Lower leg skin (tissue), 4 donors: ENCODE measurements around the gene SEPTIN8. TPM values are rescaled to one million over a fixed set of nuclear protein-coding genes. Genes with fewer than 3 reads are reported as not detected.

ENCODE experiments used
- DNase-seq, 2 donors: peaks; one replicate each; pipeline ENCODE4 v3.0.0-alpha.2; 2019; ENCODE audit warnings: low spot score in 2 of 2
- H3K4me3 ChIP-seq: fragments of 200-600 bp; sonication (generic); 2 replicates; pipeline ENCODE4 v1.5.1; 2017; ENCODE audit warnings: mild to moderate bottlenecking, low read depth; ENCODE audit not compliant: poor library complexity, severe bottlenecking
- CTCF ChIP-seq, 3 donors: fragments of 450-650 bp; IDR thresholded peaks; one replicate each; pipeline ENCODE4 v1.5.1; 2016; ENCODE audit warnings: antibody characterized with exemption in 3 of 3, mild to moderate bottlenecking in 3 of 3, moderate library complexity in 2 of 3
- POLR2A ChIP-seq, 2 donors: fragments of 450-650 bp; IDR thresholded peaks; one replicate each; pipeline ENCODE4 v1.6.1; 2016 to 2017; ENCODE audit warnings: antibody characterized with exemption in 2 of 2, mild to moderate bottlenecking in 1 of 2, moderate library complexity in 1 of 2
- WGBS, 2 donors: methylation state at CpG; one replicate each; pipeline ENCODE4 v1.1.5; 2018; 5-methylcytosine and 5-hydroxymethylcytosine counted together
- intact Hi-C: fragments of 100-400 bp; cut with DNase I; formaldehyde crosslinking; loops from one replicate; pipeline ENCODE4 v1.15.0; 2023; ENCODE audit warnings: low total_unique reads
- total RNA-seq, 4 donors: library from RNA; depleted of rRNA; stranded (reverse); fragments of >200 nt; gene quantifications; one replicate each; pipeline ENCODE4 v1.1.0, GENCODE V29; 2016

The SEPTIN8 gene
- total RNA-seq, 4 donors from 2014 or later: 70.0 to 99.6 (median 87.8) TPM

- DNase-seq: peak; percentile 70 to 87
- TF ChIP-seq POLR2A (IDR thresholded peaks at IDR 0.05) (no peak), CTCF (IDR thresholded peaks at IDR 0.05) (no peak)
- no peak overlapping the region for H3K4me3 ChIP-seq
- 58 to 60% methylated on average over 8 of the region's 8 CpGs for WGBS, 2 donors
- intact Hi-C loops: no loop called here
These were observed 6.4 kb downstream of the SEPTIN8 start for GRCh38 chr5:132770476-132771159.

DNA sequence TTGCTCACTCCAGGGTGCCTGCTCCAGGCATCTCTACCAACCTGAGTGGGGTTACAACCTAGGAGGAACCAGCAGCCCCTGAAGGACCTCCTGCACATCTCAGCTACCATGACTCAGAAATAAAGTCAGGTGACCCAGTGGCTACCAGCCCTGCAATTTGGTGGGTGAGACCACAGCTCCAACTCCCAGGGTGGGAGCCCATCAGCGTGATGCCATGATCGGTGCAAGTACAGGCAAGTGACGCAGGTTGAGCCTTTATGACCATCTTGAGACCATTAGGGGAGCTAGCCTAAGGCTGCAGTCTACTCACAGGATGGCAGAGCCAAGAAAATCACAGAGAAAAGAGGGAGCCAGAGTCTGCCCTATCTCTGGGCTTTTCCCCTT lies 8.6 kb downstream of the SEPTIN8 start:
- intact Hi-C loops: no loop called here
- 81 to 94% methylated on average over 3 of the region's 3 CpGs for WGBS, 2 donors

DNA sequence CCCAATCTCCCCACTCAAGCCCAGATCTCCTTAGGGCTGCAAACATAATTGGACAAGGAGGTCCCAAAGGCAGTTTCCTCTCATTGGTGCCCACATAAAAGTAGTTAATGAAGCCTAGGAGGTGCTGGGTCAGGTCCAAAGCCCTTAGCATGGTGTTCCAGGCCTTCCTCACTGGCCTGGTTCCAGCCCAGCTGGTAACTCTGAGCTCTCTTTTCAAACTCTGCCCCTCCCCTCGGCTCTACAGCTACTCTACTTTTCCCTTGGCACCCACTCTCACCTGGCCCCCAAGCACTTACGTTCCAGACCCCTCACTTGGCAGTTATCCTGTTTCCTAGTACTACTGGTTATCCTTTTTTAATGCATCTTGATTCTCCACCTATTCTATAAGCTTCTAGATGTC lies 9.9 kb downstream of the SEPTIN8 start:
- intact Hi-C loops: no loop called here
- 53 to 57% methylated on average over 2 of the region's 2 CpGs for WGBS, 2 donors
- DNase-seq: peak in 1 of 2 donors; percentile 49
- no peak for TF ChIP-seq CTCF (IDR thresholded peaks at IDR 0.05)
- TF ChIP-seq POLR2A (IDR thresholded peaks at IDR 0.05): no peak
- H3K4me3 ChIP-seq: no peak overlapping the region

More for the DNA sequence above, 8.6 kb downstream of the SEPTIN8 start:
- TF ChIP-seq CTCF (IDR thresholded peaks at IDR 0.05) (no peak), POLR2A (IDR thresholded peaks at IDR 0.05) (no peak)
- peak in 1 of 2 donors; percentile 66 for DNase-seq
- no peak overlapping the region for H3K4me3 ChIP-seq

- TF ChIP-seq POLR2A (IDR thresholded peaks at IDR 0.05) (no peak), CTCF (IDR thresholded peaks at IDR 0.05) (no peak)
- DNase-seq: no peak
- H3K4me3 ChIP-seq: no peak overlapping the region
- 100% methylated on average over 1 of the region's 1 CpG for WGBS, 2 donors
- intact Hi-C loops: no loop called here
These were observed 10.3 kb downstream of the SEPTIN8 start for GRCh38 chr5:132766806-132767055.

- TF ChIP-seq POLR2A (IDR thresholded peaks at IDR 0.05): no peak
- WGBS, 2 donors: 92% methylated on average over 14 of the region's 14 CpGs
- no peak overlapping the region for H3K4me3 ChIP-seq
- peak in 1 of 2 donors; percentile 68 for DNase-seq
- intact Hi-C loops: no loop called here
These were observed 10.8 kb downstream of the SEPTIN8 start for GRCh38 chr5:132766020-132766805.

GRCh38 chr5:132765311-132766019 lies 11.6 kb downstream of the SEPTIN8 start:
- TF ChIP-seq POLR2A (IDR thresholded peaks at IDR 0.05) (no peak), CTCF (IDR thresholded peaks at IDR 0.05) (no peak)
- 72% methylated on average over 12 of the region's 12 CpGs for WGBS, 2 donors
- intact Hi-C loops: no loop called here
- H3K4me3 ChIP-seq: no peak overlapping the region
- peak in 1 of 2 donors; percentile 78 for DNase-seq
